Body of pancreas (tissue), 4 donors: ENCODE results near the gene EXD3.

Experiments used
- CTCF ChIP-seq, 7 experiments: fragments of 450-650 bp in 4 of 7; fragments of 200-600 bp in 3 of 7; sonication (generic) in 3 of 7; IDR thresholded peaks; one replicate each; pipeline ENCODE4 v1.5.1; 2016 to 2019; ENCODE audit warnings: antibody characterized with exemption in 7 of 7
- POLR2A ChIP-seq, 3 donors: fragments of 450-650 bp; IDR thresholded peaks; one replicate each; pipeline ENCODE4 v1.6.1; 2016; ENCODE audit warnings: antibody characterized with exemption in 3 of 3, mild to moderate bottlenecking in 2 of 3

GRCh38 chr9:137449081-137449844 lies 26.3 kb upstream of the EXD3 start:
- TF ChIP-seq CTCF (IDR thresholded peaks at IDR 0.05) (no peak), POLR2A (IDR thresholded peaks at IDR 0.05) (no peak)
